Measurements from ENCODE around the gene GGN. TPM values are rescaled to one million over a fixed set of nuclear protein-coding genes. Genes with fewer than 3 reads are reported as not detected.
A peak's percentile ranks its signal among the peaks of the same experiment; 100 is the strongest.

Gene GGN
- total RNA-seq, 1 donor = 0.36 TPM

- Histone ChIP-seq H3K4me2 (ENCODE audit: insufficient read depth, low read length) (no peak overlapping the region), H3K4me3 (ENCODE audit: insufficient read depth, low read length) (no peak overlapping the region), H4K20me1 (ENCODE audit: insufficient read depth, low read length) (no peaks in the 10 kb centered on the region), H3K4me1 (ENCODE audit: insufficient read depth, low read length) (peaks cover 4% of the 10 kb centered on the region), H3K27ac (ENCODE audit: low read depth, low read length) (no peak overlapping the region), H2AFZ (ENCODE audit: low read length) (no peak overlapping the region), H3K36me3 (ENCODE audit: insufficient read depth, low read length) (peaks cover 14% of the 10 kb centered on the region), H3K79me2 (ENCODE audit: insufficient read depth, low read length) (no peaks in the 10 kb centered on the region), H3K9me3 (ENCODE audit: low read depth, low read length) (no peaks in the 10 kb centered on the region), H3K27me3 (ENCODE audit: insufficient read depth, low read length) (no peaks in the 10 kb centered on the region)
- no peak for TF ChIP-seq CTCF (IDR thresholded peaks at IDR 0.05; ENCODE audit: extremely low read depth, low read depth, low read length)
- peak; percentile 36 for DNase-seq (ENCODE audit: insufficient read length, low spot score, missing footprints)
Observed at GRCh38 chr19:38404858-38405257, 17.0 kb upstream of the GGN start.

- peak within 1 kb of the TSS; percentile 91 for H3K4me2 ChIP-seq (ENCODE audit: insufficient read depth, low read length)
- H3K79me2 ChIP-seq (ENCODE audit: insufficient read depth, low read length) = no peaks in the 10 kb centered on the region
- no peaks in the 10 kb centered on the region for H3K9me3 ChIP-seq (ENCODE audit: low read depth, low read length)
- H3K27me3 ChIP-seq (ENCODE audit: insufficient read depth, low read length) = no peaks in the 10 kb centered on the region
- peak; percentile 75 for TF ChIP-seq CTCF (IDR thresholded peaks at IDR 0.05; ENCODE audit: extremely low read depth, low read depth, low read length)
- H3K4me3 ChIP-seq (ENCODE audit: insufficient read depth, low read length) = peak within 1 kb of the TSS; percentile 94
- no peaks in the 10 kb centered on the region for H4K20me1 ChIP-seq (ENCODE audit: insufficient read depth, low read length)
- H2AFZ ChIP-seq (ENCODE audit: low read length) = peak within 1 kb of the TSS; percentile 85
- H3K36me3 ChIP-seq (ENCODE audit: insufficient read depth, low read length) = peaks cover 14% of the 10 kb centered on the region
- DNase-seq (ENCODE audit: insufficient read length, low spot score, missing footprints) = peak; percentile 100
- peaks cover 4% of the 10 kb centered on the region for H3K4me1 ChIP-seq (ENCODE audit: insufficient read depth, low read length)
- peak within 1 kb of the TSS; percentile 48 for H3K27ac ChIP-seq (ENCODE audit: low read depth, low read length)
Observed at GRCh38 chr19:38402967-38403674, 15.3 kb upstream of the GGN start, which contains the start of gene FAM98C. FAM98C (plus strand) TSS chr19:38403093; CDS start chr19:38403154, 61 bp downstream.

GRCh38 chr19:38402623-38402966 is 14.8 kb upstream of the GGN start:
- H3K4me3 ChIP-seq (ENCODE audit: insufficient read depth, low read length) = peak overlapping the region; percentile 94
- no peaks in the 10 kb centered on the region for H3K9me3 ChIP-seq (ENCODE audit: low read depth, low read length)
- no peak for TF ChIP-seq CTCF (IDR thresholded peaks at IDR 0.05; ENCODE audit: extremely low read depth, low read depth, low read length)
- peaks cover 14% of the 10 kb centered on the region for H3K36me3 ChIP-seq (ENCODE audit: insufficient read depth, low read length)
- no peak overlapping the region for H3K27ac ChIP-seq (ENCODE audit: low read depth, low read length)
- H3K4me2 ChIP-seq (ENCODE audit: insufficient read depth, low read length) = peak overlapping the region; percentile 91
- no peaks in the 10 kb centered on the region for H4K20me1 ChIP-seq (ENCODE audit: insufficient read depth, low read length)
- no peak for DNase-seq (ENCODE audit: insufficient read length, low spot score, missing footprints)
- peaks cover 4% of the 10 kb centered on the region for H3K4me1 ChIP-seq (ENCODE audit: insufficient read depth, low read length)
- no peaks in the 10 kb centered on the region for H3K79me2 ChIP-seq (ENCODE audit: insufficient read depth, low read length)
- peak overlapping the region; percentile 85 for H2AFZ ChIP-seq (ENCODE audit: low read length)
- no peaks in the 10 kb centered on the region for H3K27me3 ChIP-seq (ENCODE audit: insufficient read depth, low read length)

- Histone ChIP-seq H3K4me2 (ENCODE audit: insufficient read depth, low read length) (no peak overlapping the region), H3K27me3 (ENCODE audit: insufficient read depth, low read length) (no peaks in the 10 kb centered on the region), H3K27ac (ENCODE audit: low read depth, low read length) (no peak overlapping the region), H3K36me3 (ENCODE audit: insufficient read depth, low read length) (peaks cover 16% of the 10 kb centered on the region), H2AFZ (ENCODE audit: low read length) (no peak overlapping the region), H3K79me2 (ENCODE audit: insufficient read depth, low read length) (no peaks in the 10 kb centered on the region), H3K4me1 (ENCODE audit: insufficient read depth, low read length) (peaks cover 4% of the 10 kb centered on the region), H4K20me1 (ENCODE audit: insufficient read depth, low read length) (peaks cover 1% of the 10 kb centered on the region), H3K9me3 (ENCODE audit: low read depth, low read length) (no peaks in the 10 kb centered on the region), H3K4me3 (ENCODE audit: insufficient read depth, low read length) (no peak overlapping the region)
- peak; percentile 84 for DNase-seq (ENCODE audit: insufficient read length, low spot score, missing footprints)
- no peak for TF ChIP-seq CTCF (IDR thresholded peaks at IDR 0.05; ENCODE audit: extremely low read depth, low read depth, low read length)
Observed at GRCh38 chr19:38401148-38401547, 13.3 kb upstream of the GGN start.
